GM18505 (cell line): ENCODE measurements around the gene B3GNT9.

ENCODE experiments used
- ATAC-seq: cut with Tn5 transposase; IDR thresholded peaks from one replicate; pipeline ENCODE4 v1.9.1; 2021; ENCODE audit not compliant: unreplicated experiment
- POLR2A ChIP-seq: IDR thresholded peaks from 4 replicates; pipeline ENCODE4 v1.6.1; 2011; ENCODE audit warnings: borderline replicate concordance; ENCODE audit not compliant: insufficient read depth, insufficient read length; ENCODE audit errors: extremely low read depth

The B3GNT9 gene

GRCh38 chr16:67114793-67115192 is 36.0 kb downstream of the B3GNT9 start:
- ATAC-seq = no peak

GRCh38 chr16:67112591-67113399 is 38.0 kb downstream of the B3GNT9 start:
- no peak for TF ChIP-seq POLR2A
- no peak for ATAC-seq

More at GRCh38 chr16:67114793-67115192, 36.0 kb downstream of the B3GNT9 start:
- TF ChIP-seq POLR2A = no peak

GRCh38 chr16:67111951-67112444 is 38.8 kb downstream of the B3GNT9 start:
- TF ChIP-seq POLR2A = no peak
- ATAC-seq = no peak

GRCh38 chr16:67109407-67110135 is 41.2 kb downstream of the B3GNT9 start, which contains the start of gene PHAF1:
Gene PHAF1, plus strand, starts transcription at chr16:67109941. Its CDS starts 235 bp downstream, at chr16:67110176.
- TF ChIP-seq POLR2A = peak; percentile 88
- peak; percentile 82 for ATAC-seq

- ATAC-seq = peak; percentile 14
- no peak for TF ChIP-seq POLR2A
Measured at GRCh38 chr16:67108931-67109406, 41.8 kb downstream of the B3GNT9 start.

GRCh38 chr16:67108489-67108888 is 42.3 kb downstream of the B3GNT9 start:
- no peak for TF ChIP-seq POLR2A
- no peak for ATAC-seq

GRCh38 chr16:67105881-67106280 is 44.9 kb downstream of the B3GNT9 start:
- no peak for ATAC-seq
- no peak for TF ChIP-seq POLR2A

- no peak for TF ChIP-seq POLR2A
- no peak for ATAC-seq
Measured at GRCh38 chr16:67105246-67105645, 45.6 kb downstream of the B3GNT9 start.

GRCh38 chr16:67104845-67105244 is 46.0 kb downstream of the B3GNT9 start:
- no peak for ATAC-seq
- no peak for TF ChIP-seq POLR2A

GRCh38 chr16:67104061-67104460 is 46.7 kb downstream of the B3GNT9 start:
- ATAC-seq = no peak
- TF ChIP-seq POLR2A = no peak

- no peak for TF ChIP-seq POLR2A
- no peak for ATAC-seq
Measured at GRCh38 chr16:67101311-67102082, 49.3 kb downstream of the B3GNT9 start.

GRCh38 chr16:67100569-67101310 is 50.1 kb downstream of the B3GNT9 start:
- no peak for ATAC-seq
- no peak for TF ChIP-seq POLR2A
